Measurements from ENCODE around the gene BCL7C.

DNA sequence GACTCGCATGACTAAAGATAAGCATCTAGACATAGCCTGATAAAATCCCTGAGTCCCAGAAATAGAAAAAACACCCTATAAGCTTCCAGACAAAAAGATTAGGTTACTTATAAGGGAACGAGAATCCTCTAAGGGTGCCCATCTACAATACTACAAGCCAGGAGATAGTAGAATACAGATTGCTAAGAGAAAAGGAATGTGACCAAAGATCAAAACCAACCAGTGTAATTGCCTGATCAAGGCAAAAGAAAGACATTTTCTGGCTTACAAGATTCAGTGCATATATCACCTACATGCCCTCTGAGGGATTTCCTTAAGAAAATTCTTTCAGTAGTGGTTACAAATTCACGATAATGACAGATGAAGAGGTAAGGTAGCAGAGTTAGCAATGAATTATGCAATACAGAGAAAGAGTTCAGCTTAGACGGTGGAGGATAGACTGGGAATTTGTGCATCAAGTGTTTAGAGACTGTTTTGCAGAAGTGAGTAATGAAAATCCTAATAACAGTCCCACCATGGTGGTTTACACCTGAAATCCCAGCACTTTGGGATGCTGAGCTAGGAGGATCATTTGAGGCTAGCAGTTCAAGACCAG lies 35.0 kb downstream of the BCL7C start:
- TF ChIP-seq, protein P1, sequence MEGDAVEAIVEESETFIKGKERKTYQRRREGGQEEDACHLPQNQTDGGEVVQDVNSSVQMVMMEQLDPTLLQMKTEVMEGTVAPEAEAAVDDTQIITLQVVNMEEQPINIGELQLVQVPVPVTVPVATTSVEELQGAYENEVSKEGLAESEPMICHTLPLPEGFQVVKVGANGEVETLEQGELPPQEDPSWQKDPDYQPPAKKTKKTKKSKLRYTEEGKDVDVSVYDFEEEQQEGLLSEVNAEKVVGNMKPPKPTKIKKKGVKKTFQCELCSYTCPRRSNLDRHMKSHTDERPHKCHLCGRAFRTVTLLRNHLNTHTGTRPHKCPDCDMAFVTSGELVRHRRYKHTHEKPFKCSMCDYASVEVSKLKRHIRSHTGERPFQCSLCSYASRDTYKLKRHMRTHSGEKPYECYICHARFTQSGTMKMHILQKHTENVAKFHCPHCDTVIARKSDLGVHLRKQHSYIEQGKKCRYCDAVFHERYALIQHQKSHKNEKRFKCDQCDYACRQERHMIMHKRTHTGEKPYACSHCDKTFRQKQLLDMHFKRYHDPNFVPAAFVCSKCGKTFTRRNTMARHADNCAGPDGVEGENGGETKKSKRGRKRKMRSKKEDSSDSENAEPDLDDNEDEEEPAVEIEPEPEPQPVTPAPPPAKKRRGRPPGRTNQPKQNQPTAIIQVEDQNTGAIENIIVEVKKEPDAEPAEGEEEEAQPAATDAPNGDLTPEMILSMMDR (optimal IDR thresholded peaks at IDR 0.05 in 1 of 3, IDR thresholded peaks at IDR 0.05 in 1 of 3, conservative IDR thresholded peaks at IDR 0.05 in 1 of 3; ENCODE audit: extremely low read depth in 1 of 3, insufficient read depth in 2 of 3, low read length in 3 of 3): no peak
- no peak for TF ChIP-seq EZH2 (IDR thresholded peaks at IDR 0.05; ENCODE audit: low read length)
